H9 (cell line): ENCODE data around the gene THRB. TPM values are rescaled to one million over a fixed set of nuclear protein-coding genes. Genes with fewer than 3 reads are reported as not detected.

Experiments
- DNase-seq: peaks from one replicate; pipeline ENCODE4 v3.0.0-alpha.2; 2017
- H2AFZ ChIP-seq: one replicate; pipeline ENCODE4 v1.6.1; 2013; ENCODE audit warnings: mild to moderate bottlenecking, low read length, control low read depth, moderate library complexity
- H2AK5ac ChIP-seq: 2 replicates; pipeline ENCODE4 v1.6.1; 2013; ENCODE audit warnings: low read length, control low read depth, mixed read lengths; ENCODE audit not compliant: insufficient read length
- H2BK120ac ChIP-seq: one replicate; pipeline ENCODE4 v1.6.1; 2013; ENCODE audit warnings: low read depth, mild to moderate bottlenecking, low read length, control low read depth, inconsistent platforms; ENCODE audit not compliant: poor library complexity, severe bottlenecking
- H2BK12ac ChIP-seq: 2 replicates; pipeline ENCODE4 v1.6.1; 2013; ENCODE audit warnings: low read length, control low read depth, mixed read lengths, low read depth; ENCODE audit not compliant: insufficient read length
- H2BK15ac ChIP-seq: 2 replicates; pipeline ENCODE4 v1.6.1; 2013; ENCODE audit warnings: low read depth, low read length, control low read depth
- H2BK20ac ChIP-seq: one replicate; pipeline ENCODE4 v1.6.1; 2013; ENCODE audit warnings: low read depth, mild to moderate bottlenecking, low read length, control low read depth, inconsistent platforms; ENCODE audit not compliant: poor library complexity, severe bottlenecking
- H2BK5ac ChIP-seq: 2 replicates; pipeline ENCODE4 v1.6.1; 2013; ENCODE audit warnings: low read length, control low read depth, mixed read lengths; ENCODE audit not compliant: insufficient read length
- H3K14ac ChIP-seq: 2 replicates; pipeline ENCODE4 v1.6.1; 2013; ENCODE audit warnings: low read length, control low read depth; ENCODE audit not compliant: insufficient read depth
- H3K18ac ChIP-seq: 2 replicates; pipeline ENCODE4 v1.6.1; 2013; ENCODE audit warnings: low read depth, mild to moderate bottlenecking, mixed read lengths, low read length, control low read depth; ENCODE audit not compliant: insufficient read length
- H3K23ac ChIP-seq: 2 replicates; pipeline ENCODE4 v1.6.1; 2013; ENCODE audit warnings: low read length, control low read depth, mixed read lengths, low read depth; ENCODE audit not compliant: insufficient read length
- H3K23me2 ChIP-seq: 2 replicates; pipeline ENCODE4 v1.6.1; 2013; ENCODE audit warnings: low read depth, mild to moderate bottlenecking, mixed read lengths, low read length, control low read depth; ENCODE audit not compliant: insufficient read length, poor library complexity, severe bottlenecking
- H3K27ac ChIP-seq: 2 replicates; pipeline ENCODE4 v1.5.1; 2013; ENCODE audit warnings: low read length, control low read depth, mixed read lengths, low read depth; ENCODE audit not compliant: insufficient read length
- H3K27me3 ChIP-seq: 2 replicates; pipeline ENCODE4 v1.6.1; 2013; ENCODE audit warnings: low read length, control low read depth, inconsistent platforms; ENCODE audit not compliant: insufficient read depth
- H3K4ac ChIP-seq: 2 replicates; pipeline ENCODE4 v1.6.1; 2013; ENCODE audit warnings: low read depth, mild to moderate bottlenecking, control low read depth, inconsistent platforms, low read length, moderate library complexity
- H3K4me1 ChIP-seq: 2 replicates; pipeline ENCODE4 v1.6.1; 2013; ENCODE audit warnings: low read length, control low read depth, inconsistent platforms; ENCODE audit not compliant: insufficient read depth
- H3K4me2 ChIP-seq: 2 replicates; pipeline ENCODE4 v1.6.1; 2013; ENCODE audit warnings: low read length, control low read depth, mixed read lengths; ENCODE audit not compliant: insufficient read length, insufficient read depth
- H3K56ac ChIP-seq: 2 replicates; pipeline ENCODE4 v1.6.1; 2013; ENCODE audit warnings: low read depth, mild to moderate bottlenecking, mixed read lengths, low read length, control low read depth; ENCODE audit not compliant: insufficient read length
- H3K79me1 ChIP-seq: 2 replicates; pipeline ENCODE4 v1.6.1; 2013; ENCODE audit warnings: low read depth, mild to moderate bottlenecking, moderate library complexity, low read length, control low read depth, inconsistent platforms; ENCODE audit not compliant: insufficient read depth, poor library complexity, severe bottlenecking
- H3K79me2 ChIP-seq: 2 replicates; pipeline ENCODE4 v1.6.1; 2013; ENCODE audit warnings: low read length, control low read depth, inconsistent platforms; ENCODE audit not compliant: insufficient read depth
- H3K9ac ChIP-seq: 2 replicates; pipeline ENCODE4 v1.6.1; 2013; ENCODE audit warnings: low read length, control low read depth, mixed read lengths; ENCODE audit not compliant: insufficient read length; ENCODE audit errors: extremely low read depth
- H3K9me3 ChIP-seq: one replicate; pipeline ENCODE4 v1.6.1; 2013; ENCODE audit warnings: low read depth, low read length, inconsistent platforms; ENCODE audit not compliant: control insufficient read depth
- H3T11ph ChIP-seq: one replicate; pipeline ENCODE4 v1.6.1; 2013; ENCODE audit warnings: mild to moderate bottlenecking, low read length, control low read depth, inconsistent platforms
- H4K20me1 ChIP-seq: one replicate; pipeline ENCODE4 v1.6.1; 2013; ENCODE audit not compliant: control insufficient read depth, insufficient read length, insufficient read depth
- H4K5ac ChIP-seq: 2 replicates; pipeline ENCODE4 v1.6.1; 2013; ENCODE audit warnings: low read depth, mild to moderate bottlenecking, mixed read lengths, low read length, control low read depth; ENCODE audit not compliant: insufficient read length
- H4K8ac ChIP-seq: replicated peaks from 2 replicates; pipeline ENCODE4 v1.6.1; 2013; ENCODE audit warnings: low read length, control low read depth, mixed read lengths, low read depth; ENCODE audit not compliant: insufficient read length
- H4K91ac ChIP-seq: 2 replicates; pipeline ENCODE4 v1.6.1; 2013; ENCODE audit warnings: low read depth, mild to moderate bottlenecking, moderate library complexity, mixed read lengths, low read length, control low read depth; ENCODE audit not compliant: insufficient read length
- H3K27ac Mint-ChIP-seq, 3 experiments: 2 replicates in 2 of 3; 3 replicates in 1 of 3; pipeline ENCODE4 v1.8.0; 2020 to 2021; ENCODE audit warnings: mixed read lengths in 3 of 3, mild to moderate bottlenecking in 1 of 3, moderate library complexity in 1 of 3
- H3K27me3 Mint-ChIP-seq: 2 replicates; pipeline ENCODE4 v1.8.0; 2021; ENCODE audit warnings: low read depth, mild to moderate bottlenecking, moderate library complexity, mixed read lengths
- H3K36me3 Mint-ChIP-seq, 3 experiments: 2 replicates in 2 of 3; 3 replicates in 1 of 3; pipeline ENCODE4 v1.8.0; 2020 to 2021; ENCODE audit warnings: low read depth in 3 of 3, mixed read lengths in 3 of 3; ENCODE audit not compliant: insufficient read depth in 1 of 3
- H3K4me1 Mint-ChIP-seq, 2 experiments: 2 replicates each; pipeline ENCODE4 v1.8.0; 2020; ENCODE audit warnings: mixed read lengths in 2 of 2
- H3K4me3 Mint-ChIP-seq, 2 experiments: 2 replicates in 1 of 2; 3 replicates in 1 of 2; pipeline ENCODE4 v1.8.0; 2020 to 2021; ENCODE audit warnings: mild to moderate bottlenecking in 2 of 2, mixed read lengths in 2 of 2, moderate library complexity in 1 of 2
- H3K9me3 Mint-ChIP-seq, 2 experiments: 2 replicates in 1 of 2; 3 replicates in 1 of 2; pipeline ENCODE4 v1.8.0; 2020; ENCODE audit warnings: mild to moderate bottlenecking in 2 of 2, mixed read lengths in 2 of 2, moderate library complexity in 1 of 2
- WGBS: extraction: QIAGEN DNeasy Blood & Tissue Kit; methylation state at CpG from one replicate; pipeline ENCODE4 v1.1.7; 2013; ENCODE audit warnings: missing lambda C conversion rate, low lambda C conversion rate, mixed read lengths; ENCODE audit not compliant: insufficient read length; ENCODE audit errors: extremely low coverage; 5-methylcytosine and 5-hydroxymethylcytosine counted together
- total RNA-seq: library from RNA; stranded (reverse); gene quantifications from 2 replicates; pipeline ENCODE4 v1.2.1, GENCODE V29; 2021
- TF ChIP-seq, protein P1 (sequence below): fragments of 200-600 bp; sonication (generic); conservative IDR thresholded peaks from 3 replicates; pipeline ENCODE4 v1.8.0; 2021; ENCODE audit warnings: antibody characterized with exemption, mild to moderate bottlenecking

THRB gene
- total RNA-seq, 1 experiment from 2014 or later: 8.6 TPM

DNA sequence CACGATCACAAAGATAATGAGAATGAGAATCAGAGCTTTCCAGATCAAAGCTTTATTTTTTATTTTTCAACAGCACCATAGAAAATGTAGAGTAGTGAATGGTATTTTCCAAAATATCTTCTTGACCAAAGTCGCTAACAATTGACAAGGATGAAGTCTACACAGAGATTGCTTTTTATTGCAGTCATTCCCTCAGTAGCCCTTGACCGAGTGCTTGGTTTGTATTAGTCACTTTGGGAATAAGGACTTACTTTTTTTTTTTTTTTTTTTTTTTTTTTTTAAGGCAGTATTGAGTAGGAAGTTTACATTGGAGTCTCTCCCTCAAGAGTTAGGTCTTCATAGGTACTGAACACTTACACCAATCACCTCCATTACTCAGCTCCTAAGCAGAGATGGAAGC is 39.8 kb downstream of the THRB start:
- no peak overlapping the region for H2BK5ac ChIP-seq
- H4K8ac ChIP-seq: no peak overlapping the region
- no peaks in the 10 kb centered on the region for H3K23me2 ChIP-seq
- H3K79me2 ChIP-seq: no peaks in the 10 kb centered on the region
- no peak overlapping the region for H2BK15ac ChIP-seq
- H3K9me3 ChIP-seq: no peaks in the 10 kb centered on the region
- no peaks in the 10 kb centered on the region for H3K27me3 Mint-ChIP-seq
- no peaks in the 10 kb centered on the region for H4K20me1 ChIP-seq
- no peak overlapping the region for H3K4me2 ChIP-seq
- no peak overlapping the region for H2BK120ac ChIP-seq
- H3K27me3 ChIP-seq: no peaks in the 10 kb centered on the region
- no peak overlapping the region for H3K4ac ChIP-seq
- H3K9me3 Mint-ChIP-seq: no peaks in the 10 kb centered on the region
- no peak overlapping the region for H3T11ph ChIP-seq
- H3K9ac ChIP-seq: no peak overlapping the region
- H4K91ac ChIP-seq: no peak overlapping the region
- H2AK5ac ChIP-seq: no peak overlapping the region
- H2BK20ac ChIP-seq: no peak overlapping the region
- no peak overlapping the region for H3K27ac ChIP-seq
- WGBS: no CpG with 5 or more reads among the region's 3 CpGs
- H3K4me3 Mint-ChIP-seq: no peak overlapping the region
- H3K18ac ChIP-seq: no peak overlapping the region
- TF ChIP-seq, protein P1, sequence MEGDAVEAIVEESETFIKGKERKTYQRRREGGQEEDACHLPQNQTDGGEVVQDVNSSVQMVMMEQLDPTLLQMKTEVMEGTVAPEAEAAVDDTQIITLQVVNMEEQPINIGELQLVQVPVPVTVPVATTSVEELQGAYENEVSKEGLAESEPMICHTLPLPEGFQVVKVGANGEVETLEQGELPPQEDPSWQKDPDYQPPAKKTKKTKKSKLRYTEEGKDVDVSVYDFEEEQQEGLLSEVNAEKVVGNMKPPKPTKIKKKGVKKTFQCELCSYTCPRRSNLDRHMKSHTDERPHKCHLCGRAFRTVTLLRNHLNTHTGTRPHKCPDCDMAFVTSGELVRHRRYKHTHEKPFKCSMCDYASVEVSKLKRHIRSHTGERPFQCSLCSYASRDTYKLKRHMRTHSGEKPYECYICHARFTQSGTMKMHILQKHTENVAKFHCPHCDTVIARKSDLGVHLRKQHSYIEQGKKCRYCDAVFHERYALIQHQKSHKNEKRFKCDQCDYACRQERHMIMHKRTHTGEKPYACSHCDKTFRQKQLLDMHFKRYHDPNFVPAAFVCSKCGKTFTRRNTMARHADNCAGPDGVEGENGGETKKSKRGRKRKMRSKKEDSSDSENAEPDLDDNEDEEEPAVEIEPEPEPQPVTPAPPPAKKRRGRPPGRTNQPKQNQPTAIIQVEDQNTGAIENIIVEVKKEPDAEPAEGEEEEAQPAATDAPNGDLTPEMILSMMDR: no peak
- no peak overlapping the region for H3K23ac ChIP-seq
- H2BK12ac ChIP-seq: no peak overlapping the region
- no peaks in the 10 kb centered on the region for H3K36me3 Mint-ChIP-seq
- H3K27ac Mint-ChIP-seq: no peak overlapping the region
- no peak overlapping the region for H3K56ac ChIP-seq
- DNase-seq: no peak
- no peaks in the 10 kb centered on the region for H3K79me1 ChIP-seq
- H4K5ac ChIP-seq: no peak overlapping the region
- no peaks in the 10 kb centered on the region for H3K4me1 ChIP-seq
- H3K14ac ChIP-seq: no peak overlapping the region
- H3K4me1 Mint-ChIP-seq: peaks cover 3 to 8% of the 10 kb centered on the region in 2 experiments; a peak in 1 of 4 replicates
- no peak overlapping the region for H2AFZ ChIP-seq
